Measurements from ENCODE around the gene HIVEP3.

Gene HIVEP3

DNA sequence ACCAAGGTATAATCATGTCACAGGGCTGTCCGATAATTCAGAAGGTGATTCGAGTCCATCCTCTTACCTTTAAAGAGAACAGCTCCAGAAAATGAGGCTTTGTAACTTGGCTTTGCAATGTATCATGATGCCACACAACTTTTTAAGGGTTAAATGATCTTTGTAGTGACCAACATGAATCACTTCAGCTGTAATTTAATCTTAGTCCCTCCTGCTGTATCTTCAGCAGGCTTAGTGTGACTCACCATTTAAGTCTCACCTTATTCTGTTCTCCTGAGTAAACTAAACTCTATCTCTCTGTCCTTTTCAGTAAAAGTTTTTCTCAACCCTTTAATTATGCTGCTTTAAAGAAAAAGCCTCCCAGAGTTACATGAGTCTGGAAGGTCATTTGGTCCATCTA, 1.9 kb upstream of the HIVEP3 start:
- no peak for DNase-seq

DNA sequence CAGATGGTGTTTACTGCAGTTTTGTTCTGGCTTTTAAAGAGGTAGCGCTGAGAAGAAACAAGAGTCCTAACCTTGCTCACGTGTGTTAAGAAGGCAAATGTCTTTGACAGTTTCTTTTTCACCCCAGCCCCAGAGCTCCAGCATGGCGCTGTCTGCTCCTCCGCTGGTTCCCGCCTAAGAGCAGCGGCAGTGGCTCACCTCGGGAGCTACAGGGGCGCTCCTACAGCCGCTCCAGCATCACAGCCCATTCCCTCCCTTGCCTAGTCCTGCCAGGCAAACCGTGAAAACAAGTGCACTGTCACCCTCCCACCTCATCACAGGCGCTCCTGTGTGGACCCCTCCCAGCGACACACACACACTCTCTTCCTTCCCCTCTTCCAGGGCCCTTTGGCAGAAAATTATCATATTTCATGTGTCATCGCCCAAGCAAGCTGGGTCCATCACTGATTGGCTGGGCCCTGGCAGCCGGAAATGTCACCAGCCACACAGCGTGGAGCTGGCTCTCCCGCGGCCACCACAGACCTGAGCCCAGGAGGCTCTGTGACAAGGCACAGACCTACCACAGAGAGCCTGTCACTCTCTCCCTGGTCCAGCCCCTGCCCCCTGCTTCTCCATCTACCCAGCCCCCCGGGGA, 1.2 kb upstream of the HIVEP3 start:
- no peak for DNase-seq

- no peak for DNase-seq
Measured at GRCh38 chr1:41919131-41919530, 409 bp upstream of the HIVEP3 start.

DNA sequence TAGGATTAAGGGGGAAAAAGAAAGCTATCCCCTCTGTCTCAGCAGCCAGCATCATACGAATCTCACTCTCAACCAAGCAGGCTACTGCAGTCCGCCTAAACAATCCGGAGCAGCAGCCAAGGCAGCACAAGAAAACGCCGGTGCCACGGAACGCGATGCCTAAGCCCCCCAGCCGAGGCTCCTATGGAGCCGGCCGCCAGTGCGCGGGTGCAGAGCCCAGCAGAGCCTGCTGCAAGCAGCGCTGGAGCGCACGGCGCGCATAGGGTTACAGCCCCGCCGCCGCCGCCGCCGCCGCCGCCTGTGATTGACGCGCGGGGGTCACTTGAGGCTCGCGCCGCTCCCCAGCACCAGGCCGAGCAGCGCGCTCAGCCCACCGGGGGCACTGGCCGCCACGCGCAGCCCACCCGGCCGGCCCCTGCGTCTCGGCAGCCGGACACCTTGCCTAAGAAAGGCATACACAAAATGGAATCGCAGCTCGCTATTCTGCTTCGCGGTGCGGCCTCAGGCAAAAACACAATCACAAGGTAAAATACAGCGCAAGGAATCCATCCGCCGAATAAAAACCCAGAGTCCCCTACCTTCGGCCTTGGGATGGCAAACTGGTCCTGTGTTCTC, 780 bp downstream of the HIVEP3 start:
- DNase-seq: no peak

GRCh38 chr1:41917076-41917475, 1.6 kb downstream of the HIVEP3 start:
- no peak for DNase-seq

DNA sequence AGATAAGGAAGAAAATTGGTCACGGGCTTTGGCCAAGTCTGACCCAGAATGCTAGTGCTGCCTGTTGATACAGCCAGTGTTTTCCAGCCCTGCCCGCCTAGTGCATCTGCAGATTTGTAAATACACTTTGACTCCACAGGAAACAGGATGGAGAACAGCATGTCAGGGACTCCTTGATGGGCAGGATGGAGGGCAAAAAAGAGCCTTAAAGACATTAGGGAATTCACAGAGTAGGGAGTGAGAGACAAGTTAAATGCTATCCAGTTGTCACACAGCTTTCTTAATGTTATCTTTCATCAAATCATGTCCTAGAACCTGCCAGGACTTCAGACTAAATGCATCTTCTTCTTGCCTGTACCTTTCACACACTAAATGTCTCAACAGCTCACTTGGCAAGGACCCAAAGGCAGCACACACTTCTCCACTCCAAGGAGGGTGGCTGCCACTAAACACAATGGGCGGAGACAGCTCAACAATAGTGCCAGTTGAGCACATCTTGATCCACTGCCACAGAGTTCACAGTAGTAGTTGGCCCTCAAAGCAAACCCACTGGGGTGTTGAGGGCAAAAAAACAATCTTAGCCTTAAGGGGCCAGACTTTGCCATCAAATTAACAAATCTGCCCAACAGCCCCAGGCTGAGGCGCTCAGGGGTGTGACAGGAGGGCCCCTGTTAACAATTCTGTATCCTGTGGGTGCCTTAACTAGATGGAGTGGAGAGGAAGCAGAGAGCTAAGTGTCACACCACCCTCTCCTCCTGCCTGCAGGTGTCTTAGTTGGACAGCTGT, 2.7 kb downstream of the HIVEP3 start:
- no peak for DNase-seq

- no peak for DNase-seq
Measured at GRCh38 chr1:41914516-41914915, 4.2 kb downstream of the HIVEP3 start.

DNA sequence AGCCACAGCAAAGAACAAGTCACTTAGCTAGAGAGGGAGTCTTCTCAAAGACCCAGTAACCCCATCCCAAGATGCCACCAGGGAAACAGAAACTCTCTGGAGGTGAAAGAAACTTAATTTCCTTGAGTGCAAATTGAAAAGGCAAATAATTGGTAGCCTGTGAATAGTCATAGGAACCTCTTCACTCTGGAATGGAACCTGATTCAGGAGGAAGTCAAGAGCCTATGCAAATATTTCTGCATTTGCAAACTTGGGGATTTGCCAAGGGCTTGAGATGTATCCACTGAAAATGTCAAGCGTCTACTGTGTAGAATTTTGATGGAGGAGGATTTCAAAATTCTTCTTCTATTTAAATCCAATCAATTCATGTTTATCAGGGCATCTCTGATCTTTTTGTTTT, 5.7 kb downstream of the HIVEP3 start:
- no peak for DNase-seq

GRCh38 chr1:41908288-41908895, 10.3 kb downstream of the HIVEP3 start:
- no peak for DNase-seq

GRCh38 chr1:41907446-41907845, 11.3 kb downstream of the HIVEP3 start:
- DNase-seq: no peak

- DNase-seq: no peak
Measured at GRCh38 chr1:41906943-41907342, 11.8 kb downstream of the HIVEP3 start.

- no peak for DNase-seq
Measured at GRCh38 chr1:41905093-41905675, 13.5 kb downstream of the HIVEP3 start.

- DNase-seq: no peak
Measured at GRCh38 chr1:41902664-41903063, 16.1 kb downstream of the HIVEP3 start.

GRCh38 chr1:41902159-41902577, 16.6 kb downstream of the HIVEP3 start:
- peak; percentile 59 for DNase-seq

DNA sequence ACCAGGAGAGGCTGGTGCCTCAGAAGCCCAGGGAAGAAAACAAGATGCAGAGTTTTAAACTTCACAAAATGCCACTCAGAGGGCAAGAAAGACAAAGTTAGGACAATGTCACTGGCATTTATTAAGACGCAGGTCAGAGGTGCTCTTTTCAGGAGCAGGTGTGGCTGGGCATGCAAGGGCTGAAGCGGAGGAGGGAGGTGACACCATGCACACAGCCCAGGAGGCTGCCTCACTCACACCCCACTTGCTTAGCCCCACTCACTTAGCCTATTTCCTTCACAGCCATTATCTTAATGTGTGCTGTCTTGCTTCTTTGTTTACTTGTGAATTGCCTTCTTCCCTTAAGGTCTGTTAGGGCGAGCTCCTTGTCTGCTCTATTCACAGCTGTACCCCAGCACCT, 17.2 kb downstream of the HIVEP3 start:
- no peak for DNase-seq

DNA sequence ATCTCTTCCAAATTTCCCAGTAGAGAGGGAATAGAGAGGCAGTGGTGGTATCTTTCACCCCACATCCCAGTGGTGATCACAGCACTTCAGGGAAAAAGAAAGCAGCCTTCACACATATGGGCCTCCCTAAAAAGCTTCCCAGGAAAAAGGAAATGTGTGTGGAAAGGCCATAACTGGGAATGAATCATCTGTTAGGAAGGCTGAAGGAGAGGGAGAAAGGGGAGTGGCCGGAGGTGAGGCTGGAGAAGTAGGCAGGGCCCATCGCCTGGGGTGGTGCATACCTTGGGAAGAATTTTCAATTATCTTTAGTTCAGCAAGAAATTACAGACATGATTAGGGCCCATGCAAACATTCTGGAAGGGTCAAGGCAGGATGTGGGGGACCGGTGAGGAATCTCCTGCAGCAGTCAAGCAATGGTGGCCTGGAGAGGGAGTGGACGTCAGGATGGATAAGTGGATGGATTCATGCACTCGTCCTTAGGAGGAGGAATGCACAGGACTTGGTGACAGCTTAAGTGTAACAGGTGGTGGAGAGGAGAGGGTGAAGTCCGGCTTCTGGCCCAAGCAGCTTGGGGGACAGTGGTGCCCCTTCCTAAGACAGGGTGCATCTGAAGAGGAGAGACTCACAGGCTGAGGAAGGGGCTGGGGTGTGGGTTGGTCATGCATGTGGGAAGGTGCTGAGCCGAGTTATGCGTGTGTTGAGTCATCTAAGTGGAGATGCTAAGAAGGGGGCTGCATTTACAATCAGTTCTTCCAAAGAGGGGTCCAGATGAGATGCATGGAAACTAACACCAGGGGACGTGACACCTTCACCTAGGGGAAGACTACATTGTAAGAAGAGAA, 17.9 kb downstream of the HIVEP3 start:
- DNase-seq: no peak

DNA sequence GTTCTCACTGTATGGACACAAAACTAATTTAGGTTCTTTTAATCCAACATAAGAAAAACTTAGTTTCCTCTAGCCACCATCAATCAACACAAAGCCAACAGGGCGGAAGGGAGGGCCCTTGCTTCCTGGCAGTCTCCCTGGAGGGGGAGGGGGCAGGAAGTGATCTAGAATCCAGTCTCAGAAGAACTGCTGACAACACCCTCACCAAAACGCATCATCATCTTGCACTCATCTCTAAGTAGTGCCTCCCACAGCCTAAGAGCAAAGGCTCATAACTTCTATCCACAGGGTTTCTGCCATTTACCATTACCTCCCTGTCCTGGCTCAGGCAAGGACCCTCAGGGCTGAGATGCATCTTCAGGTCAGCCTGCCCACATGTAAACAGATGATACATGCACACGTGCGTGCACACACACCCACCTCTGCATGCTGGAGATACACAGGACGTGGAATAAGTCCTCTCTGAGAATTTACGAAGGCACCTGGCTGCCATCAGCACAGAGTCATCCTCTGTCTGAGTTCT, 20.5 kb downstream of the HIVEP3 start:
- DNase-seq: no peak

- no peak for DNase-seq
Measured at GRCh38 chr1:41895552-41895951, 23.2 kb downstream of the HIVEP3 start.

GRCh38 chr1:41894808-41895483, 23.8 kb downstream of the HIVEP3 start:
- DNase-seq: no peak

GRCh38 chr1:41894101-41894807, 24.5 kb downstream of the HIVEP3 start:
- no peak for DNase-seq

DNA sequence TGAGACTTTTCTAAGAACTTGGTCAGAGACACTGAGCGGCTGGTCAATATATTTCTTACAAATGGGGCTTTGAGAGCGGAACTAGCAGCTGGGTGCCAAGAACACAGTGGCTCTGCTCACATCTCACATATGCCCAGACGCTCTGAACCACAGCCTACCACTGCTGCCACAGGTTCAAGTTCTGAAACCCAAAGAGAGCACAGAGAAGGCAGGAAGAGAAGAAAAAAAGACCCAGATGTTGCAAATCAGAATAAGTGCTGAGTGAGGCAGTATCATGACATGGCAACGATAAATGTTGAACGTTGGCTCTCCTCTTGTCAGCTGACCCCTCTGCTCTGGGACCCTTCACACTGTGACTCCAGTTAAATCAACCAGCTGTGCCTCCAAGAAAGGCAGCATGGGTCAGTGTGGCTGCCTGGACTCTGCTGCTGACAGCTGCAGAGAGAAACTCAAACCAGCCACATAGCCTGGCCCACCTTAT, 26.4 kb downstream of the HIVEP3 start:
- DNase-seq: no peak
